ENCODE data around the gene LIPC.

LIPC gene

GRCh38 chr15:58432401-58432800, 610 bp downstream of the LIPC start:
- DNase-seq (ENCODE audit: insufficient read length, low spot score) (no peak), FAIRE-seq (no peak)
- no peak for TF ChIP-seq CTCF (IDR thresholded peaks at IDR 0.05; ENCODE audit: insufficient read depth, missing control alignments)

GRCh38 chr15:58433597-58434333, 2.0 kb downstream of the LIPC start:
- DNase-seq (ENCODE audit: insufficient read length, low spot score) (no peak), FAIRE-seq (no peak)
- no peak for TF ChIP-seq CTCF (IDR thresholded peaks at IDR 0.05; ENCODE audit: insufficient read depth, missing control alignments)

- FAIRE-seq = no peak
- no peak for TF ChIP-seq CTCF (IDR thresholded peaks at IDR 0.05; ENCODE audit: insufficient read depth, missing control alignments)
- no peak for DNase-seq (ENCODE audit: insufficient read length, low spot score)
Measured at GRCh38 chr15:58434334-58434875, 2.6 kb downstream of the LIPC start.

GRCh38 chr15:58436552-58436951, 4.8 kb downstream of the LIPC start:
- FAIRE-seq = no peak
- TF ChIP-seq CTCF (IDR thresholded peaks at IDR 0.05; ENCODE audit: insufficient read depth, missing control alignments) = no peak
- DNase-seq (ENCODE audit: insufficient read length, low spot score) = no peak

- TF ChIP-seq CTCF (IDR thresholded peaks at IDR 0.05; ENCODE audit: insufficient read depth, missing control alignments) = no peak
- no peak for DNase-seq (ENCODE audit: insufficient read length, low spot score)
- no peak for FAIRE-seq
Measured at GRCh38 chr15:58437531-58438105, 5.8 kb downstream of the LIPC start.

GRCh38 chr15:58438111-58438510, 6.3 kb downstream of the LIPC start:
- FAIRE-seq = no peak
- DNase-seq (ENCODE audit: insufficient read length, low spot score) = no peak
- no peak for TF ChIP-seq CTCF (IDR thresholded peaks at IDR 0.05; ENCODE audit: insufficient read depth, missing control alignments)

- FAIRE-seq (no peak), DNase-seq (ENCODE audit: insufficient read length, low spot score) (peak; percentile 50)
- peak; percentile 46 for TF ChIP-seq CTCF (IDR thresholded peaks at IDR 0.05; ENCODE audit: insufficient read depth, missing control alignments)
Measured at GRCh38 chr15:58438956-58439355, 7.2 kb downstream of the LIPC start.

Measured in D721Med (cell line).